HG03520 (cell line): Measurements from ENCODE around the gene TEDC1.
"Not testable (repeated sequence)": the region's sequence is repeated elsewhere in the genome, so short reads cannot be mapped to it uniquely, and the experiment has no call there.

Experiments used
- ATAC-seq: cut with Tn5 transposase; IDR thresholded peaks from one replicate; pipeline ENCODE4 v1.9.1; 2021; ENCODE audit warnings: mild to moderate bottlenecking, moderate library complexity; ENCODE audit not compliant: unreplicated experiment

TEDC1 gene

GRCh38 chr14:105536051-105536450 lies 45.0 kb downstream of the TEDC1 start:
- no peak for ATAC-seq

GRCh38 chr14:105536691-105537579 lies 45.9 kb downstream of the TEDC1 start:
- no peak for ATAC-seq

- no peak for ATAC-seq
These were observed 46.8 kb downstream of the TEDC1 start for GRCh38 chr14:105537580-105538474.

GRCh38 chr14:105538481-105539049 lies 47.5 kb downstream of the TEDC1 start:
- no peak for ATAC-seq

GRCh38 chr14:105540811-105541210 lies 49.8 kb downstream of the TEDC1 start:
- ATAC-seq = no peak

- ATAC-seq = no peak
These were observed 50.3 kb downstream of the TEDC1 start for GRCh38 chr14:105541218-105541875.

- not testable (repeated sequence) for ATAC-seq
These were observed 54.6 kb downstream of the TEDC1 start for GRCh38 chr14:105545676-105546075.

- ATAC-seq = not testable (repeated sequence)
These were observed 55.4 kb downstream of the TEDC1 start for GRCh38 chr14:105546410-105546809.

- ATAC-seq = not testable (repeated sequence)
These were observed 56.0 kb downstream of the TEDC1 start for GRCh38 chr14:105547072-105547471.

GRCh38 chr14:105547741-105548169 lies 56.7 kb downstream of the TEDC1 start:
- ATAC-seq = no peak
